IPS DF 6.9 (cell line): Measurements from ENCODE around the gene CYSLTR2.

ENCODE experiments used
- DNase-seq: peaks from one replicate; pipeline ENCODE4 v3.0.0-alpha.2; 2013; ENCODE audit warnings: low read depth, low spot score
- H3K27ac ChIP-seq: one replicate; pipeline ENCODE4 v1.5.1; 2013; ENCODE audit warnings: low read length, control low read depth
- H3K27me3 ChIP-seq: 2 replicates; pipeline ENCODE4 v1.6.1; 2013; ENCODE audit warnings: mild to moderate bottlenecking, low read length; ENCODE audit not compliant: control insufficient read depth, insufficient read depth
- H3K36me3 ChIP-seq: 2 replicates; pipeline ENCODE4 v1.6.1; 2013; ENCODE audit warnings: low read length; ENCODE audit not compliant: control insufficient read depth, insufficient read depth
- H3K4me1 ChIP-seq: 2 replicates; pipeline ENCODE4 v1.6.1; 2013; ENCODE audit warnings: low read length; ENCODE audit not compliant: control insufficient read depth, insufficient read depth
- H3K4me3 ChIP-seq: 2 replicates; pipeline ENCODE4 v1.5.1; 2013; ENCODE audit warnings: mild to moderate bottlenecking, low read length
- H3K9me3 ChIP-seq: 2 replicates; pipeline ENCODE4 v1.6.1; 2013; ENCODE audit warnings: low read length, inconsistent platforms; ENCODE audit not compliant: control insufficient read depth, insufficient read depth
- WGBS: extraction: QIAGEN DNeasy Blood & Tissue Kit; methylation state at CpG from one replicate; pipeline ENCODE4 v1.1.7; 2013; ENCODE audit warnings: mixed read lengths, missing lambda C conversion rate; ENCODE audit not compliant: insufficient read length, insufficient coverage; 5-methylcytosine and 5-hydroxymethylcytosine counted together

Gene CYSLTR2

GRCh38 chr13:48731957-48732569 lies 78.3 kb downstream of the CYSLTR2 start:
- WGBS = no CpG with 5 or more reads among the region's 16 CpGs
- Histone ChIP-seq H3K27ac (no peak overlapping the region), H3K9me3 (no peaks in the 10 kb centered on the region), H3K27me3 (no peaks in the 10 kb centered on the region), H3K36me3 (no peaks in the 10 kb centered on the region), H3K4me1 (no peaks in the 10 kb centered on the region; the same call in 1 of the 2 replicates), H3K4me3 (no peak overlapping the region)
- DNase-seq = peak; percentile 31

GRCh38 chr13:48733739-48734335 lies 80.1 kb downstream of the CYSLTR2 start:
- WGBS = no CpG with 5 or more reads among the region's 5 CpGs
- Histone ChIP-seq H3K27ac (no peak overlapping the region), H3K4me1 (no peaks in the 10 kb centered on the region; the same call in 1 of the 2 replicates), H3K4me3 (no peak overlapping the region), H3K36me3 (no peaks in the 10 kb centered on the region), H3K27me3 (no peaks in the 10 kb centered on the region), H3K9me3 (no peaks in the 10 kb centered on the region)
- DNase-seq = no peak

- Histone ChIP-seq H3K36me3 (no peaks in the 10 kb centered on the region), H3K9me3 (no peaks in the 10 kb centered on the region), H3K4me3 (no peak overlapping the region), H3K4me1 (no peaks in the 10 kb centered on the region; the same call in 1 of the 2 replicates), H3K27me3 (no peaks in the 10 kb centered on the region), H3K27ac (no peak overlapping the region)
- DNase-seq = no peak
- WGBS = no CpG with 5 or more reads among the region's 3 CpGs
Measured at GRCh38 chr13:48735571-48735970, 81.8 kb downstream of the CYSLTR2 start.

- WGBS = no CpG with 5 or more reads among the region's 1 CpG
- Histone ChIP-seq H3K4me1 (no peaks in the 10 kb centered on the region), H3K36me3 (no peaks in the 10 kb centered on the region), H3K4me3 (no peak overlapping the region), H3K27me3 (no peaks in the 10 kb centered on the region), H3K27ac (no peak overlapping the region), H3K9me3 (no peaks in the 10 kb centered on the region)
- DNase-seq = no peak
Measured at GRCh38 chr13:48737689-48738088, 84.0 kb downstream of the CYSLTR2 start.

- WGBS = no CpG with 5 or more reads among the region's 6 CpGs
- H3K27ac ChIP-seq = no peak overlapping the region
- no peak for DNase-seq
Measured at GRCh38 chr13:48738311-48738710, 84.6 kb downstream of the CYSLTR2 start.

GRCh38 chr13:48739386-48739964 lies 85.7 kb downstream of the CYSLTR2 start:
- Histone ChIP-seq H3K4me1 (no peaks in the 10 kb centered on the region), H3K27ac (no peak overlapping the region), H3K4me3 (no peak overlapping the region), H3K27me3 (no peaks in the 10 kb centered on the region), H3K36me3 (no peaks in the 10 kb centered on the region), H3K9me3 (no peaks in the 10 kb centered on the region)
- DNase-seq = no peak
- WGBS = no CpG with 5 or more reads among the region's 9 CpGs

More at GRCh38 chr13:48738311-48738710, 84.6 kb downstream of the CYSLTR2 start:
- Histone ChIP-seq H3K4me3 (no peak overlapping the region), H3K27me3 (no peaks in the 10 kb centered on the region), H3K9me3 (no peaks in the 10 kb centered on the region), H3K4me1 (no peaks in the 10 kb centered on the region), H3K36me3 (no peaks in the 10 kb centered on the region)

- no peaks in the 10 kb centered on the region for H3K4me1 ChIP-seq
- H3K27ac ChIP-seq = no peak overlapping the region
- WGBS = no CpG with 5 or more reads among the region's 2 CpGs
- no peak for DNase-seq
- H3K4me3 ChIP-seq = no peak overlapping the region
- H3K27me3 ChIP-seq = no peaks in the 10 kb centered on the region
- H3K9me3 ChIP-seq = no peaks in the 10 kb centered on the region
- H3K36me3 ChIP-seq = no peaks in the 10 kb centered on the region
Measured at GRCh38 chr13:48741377-48741776, 87.6 kb downstream of the CYSLTR2 start.

- no peaks in the 10 kb centered on the region for H3K4me1 ChIP-seq
- H3K36me3 ChIP-seq = no peaks in the 10 kb centered on the region
- H3K9me3 ChIP-seq = no peaks in the 10 kb centered on the region
- WGBS = no CpG with 5 or more reads among the region's 1 CpG
- H3K27me3 ChIP-seq = no peaks in the 10 kb centered on the region
- no peak for DNase-seq
- no peak overlapping the region for H3K4me3 ChIP-seq
- H3K27ac ChIP-seq = no peak overlapping the region
Measured at GRCh38 chr13:48746821-48747220, 93.1 kb downstream of the CYSLTR2 start.

GRCh38 chr13:48748681-48749080 lies 95.0 kb downstream of the CYSLTR2 start:
- Histone ChIP-seq H3K27me3 (no peaks in the 10 kb centered on the region), H3K4me1 (no peaks in the 10 kb centered on the region), H3K36me3 (no peaks in the 10 kb centered on the region), H3K27ac (no peak overlapping the region), H3K9me3 (no peaks in the 10 kb centered on the region), H3K4me3 (no peak overlapping the region)
- DNase-seq = no peak
- no CpG with 5 or more reads among the region's 2 CpGs for WGBS

GRCh38 chr13:48749144-48749543 lies 95.4 kb downstream of the CYSLTR2 start:
- no CpG with 5 or more reads among the region's 4 CpGs for WGBS
- H3K4me3 ChIP-seq = no peak overlapping the region
- H3K9me3 ChIP-seq = no peaks in the 10 kb centered on the region
- DNase-seq = no peak
- H3K27ac ChIP-seq = no peak overlapping the region
- no peaks in the 10 kb centered on the region for H3K36me3 ChIP-seq
- no peaks in the 10 kb centered on the region for H3K4me1 ChIP-seq
- H3K27me3 ChIP-seq = no peaks in the 10 kb centered on the region
